GM23248 (cell line): ENCODE measurements around the gene S100G. TPM values are rescaled to one million over a fixed set of nuclear protein-coding genes. Genes with fewer than 3 reads are reported as not detected.
"Not testable (repeated sequence)": the region's sequence is repeated elsewhere in the genome, so short reads cannot be mapped to it uniquely, and the experiment has no call there.

Experiments used
- DNase-seq: peaks from one replicate; pipeline ENCODE4 v3.0.0-alpha.2; 2015
- H2AFZ ChIP-seq: fragments of 200-600 bp; sonication (generic); 2 replicates; pipeline ENCODE4 v1.6.1; 2016; ENCODE audit warnings: antibody characterized with exemption
- H3F3A ChIP-seq: fragments of 200-600 bp; sonication (generic); 2 replicates; pipeline ENCODE4 v1.6.1; 2016; ENCODE audit warnings: mild to moderate bottlenecking, antibody characterized with exemption, mixed run types; ENCODE audit not compliant: insufficient read depth
- H3K27ac ChIP-seq: fragments of 200-600 bp; sonication (generic); 2 replicates; pipeline ENCODE4 v1.5.1; 2016; ENCODE audit warnings: mild to moderate bottlenecking
- H3K27me3 ChIP-seq: fragments of 200-600 bp; sonication (generic); replicated peaks from 2 replicates; pipeline ENCODE4 v1.6.1; 2016; ENCODE audit warnings: mild to moderate bottlenecking; ENCODE audit not compliant: insufficient read depth
- H3K36me3 ChIP-seq: fragments of 200-600 bp; sonication (generic); 2 replicates; pipeline ENCODE4 v1.6.1; 2016; ENCODE audit warnings: low read depth, mild to moderate bottlenecking
- H3K4me1 ChIP-seq: fragments of 200-600 bp; sonication (generic); 2 replicates; pipeline ENCODE4 v1.6.1; 2016; ENCODE audit warnings: mild to moderate bottlenecking; ENCODE audit not compliant: insufficient read depth
- H3K4me2 ChIP-seq: fragments of 200-600 bp; sonication (generic); one replicate; pipeline ENCODE4 v1.6.1; 2016; ENCODE audit warnings: mild to moderate bottlenecking; ENCODE audit not compliant: unreplicated experiment
- H3K4me3 ChIP-seq: fragments of 200-600 bp; sonication (generic); 2 replicates; pipeline ENCODE4 v1.5.1; 2016; ENCODE audit warnings: mild to moderate bottlenecking
- H3K79me2 ChIP-seq: fragments of 200-600 bp; sonication (generic); 2 replicates; pipeline ENCODE4 v1.6.1; 2016; ENCODE audit warnings: mild to moderate bottlenecking; ENCODE audit not compliant: insufficient read depth
- H3K9ac ChIP-seq: fragments of 200-600 bp; sonication (generic); 2 replicates; pipeline ENCODE4 v1.6.1; 2016; ENCODE audit warnings: mild to moderate bottlenecking
- H3K9me2 ChIP-seq: fragments of 200-600 bp; sonication (generic); 2 replicates; pipeline ENCODE4 v1.6.1; 2016; ENCODE audit warnings: mixed run types, mild to moderate bottlenecking, moderate library complexity; ENCODE audit not compliant: insufficient read depth
- H3K9me3 ChIP-seq: fragments of 200-600 bp; sonication (generic); one replicate; pipeline ENCODE4 v1.6.1; 2017; ENCODE audit warnings: low read depth
- H4K20me1 ChIP-seq: fragments of 200-600 bp; sonication (generic); 2 replicates; pipeline ENCODE4 v1.6.0; 2016; ENCODE audit not compliant: insufficient read depth
- EZH2 ChIP-seq: fragments of 200-600 bp; sonication (generic); IDR thresholded peaks from 2 replicates; pipeline ENCODE4 v1.6.1; 2018; ENCODE audit warnings: antibody characterized with exemption, mild to moderate bottlenecking; ENCODE audit not compliant: insufficient read depth, poor library complexity, severe bottlenecking
- EZH2phosphoT487 ChIP-seq: fragments of 200-600 bp; sonication (generic); IDR thresholded peaks from 2 replicates; pipeline ENCODE4 v1.6.1; 2018; ENCODE audit warnings: antibody characterized with exemption, moderate library complexity, mild to moderate bottlenecking, low read depth; ENCODE audit not compliant: insufficient read depth
- WGBS, 2 experiments: methylation state at CpG; one replicate each; pipeline ENCODE4 v1.1.6; 2015 to 2017; ENCODE audit warnings: low lambda C conversion rate in 2 of 2, low coverage in 1 of 2; ENCODE audit errors: missing lambda C conversion rate in 2 of 2; 5-methylcytosine and 5-hydroxymethylcytosine counted together
- in situ Hi-C: fragments of 300-500 bp; cut with MboI; formaldehyde crosslinking; loops from 2 replicates; pipeline ENCODE4 v1.15.0; 2020
- polyA plus RNA-seq: library from polyadenylated mRNA; unstranded; fragments of >200 nt; fragmentation: Nextera tagmentation; extraction: Ambion mirVana; gene quantifications from 2 replicates; pipeline ENCODE4 v1.2.1, GENCODE V29; 2016
- total RNA-seq: library from RNA; depleted of rRNA; stranded (reverse); fragments of >200 nt; shearing (Covaris generic); gene quantifications from 2 replicates; pipeline ENCODE4 v1.2.3, GENCODE V29; 2014; rRNA removed

The S100G gene, protein sequence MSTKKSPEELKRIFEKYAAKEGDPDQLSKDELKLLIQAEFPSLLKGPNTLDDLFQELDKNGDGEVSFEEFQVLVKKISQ
- total RNA-seq (not detected in 2 replicates), polyA plus RNA-seq (not detected in 2 replicates)

DNA sequence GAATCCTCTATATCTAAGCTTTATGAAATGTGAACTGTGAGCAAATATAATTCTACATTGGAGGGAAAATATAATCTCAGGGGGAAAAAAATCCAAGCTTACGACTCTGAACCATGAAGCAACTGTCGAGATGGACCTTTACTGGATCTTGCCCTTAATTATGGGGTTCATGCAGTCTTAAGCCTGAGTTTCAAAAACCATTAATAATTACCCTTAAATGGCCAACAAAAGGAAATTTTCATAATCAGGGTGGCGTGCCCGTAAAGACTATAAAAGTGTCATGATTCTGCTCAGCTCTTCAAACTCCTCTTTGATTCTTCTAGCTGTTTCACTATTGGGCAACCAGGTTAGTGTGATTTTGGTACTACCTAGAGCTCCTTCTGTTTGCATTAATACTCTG, at the start of gene S100G:
S100G (plus strand) TSS at position 301 of the 400 bp plus-strand sequence. CDS start 849 bp downstream, outside the sequence.
- H3K4me1 ChIP-seq = peaks cover 8% of the 10 kb centered on the region
- 0 out of 2 replicates have a peak, but pooled peaks cover 6% of the 10 kb centered on the region for H3F3A ChIP-seq
- no peaks in the 10 kb centered on the region for H3K9me3 ChIP-seq
- WGBS, 2 experiments = 97 to 98% methylated on average over 4 of the region's 4 CpGs
- no peak within 1 kb of the TSS for H3K27ac ChIP-seq
- H3K4me3 ChIP-seq = no peak within 1 kb of the TSS
- H4K20me1 ChIP-seq = no peaks in the 10 kb centered on the region
- TF ChIP-seq EZH2 = no peak
- TF ChIP-seq EZH2phosphoT487 = no peak
- H3K36me3 ChIP-seq = no peaks in the 10 kb centered on the region
- H2AFZ ChIP-seq = no peak within 1 kb of the TSS
- in situ Hi-C loops = no loop called here
- H3K4me2 ChIP-seq = no peak within 1 kb of the TSS
- H3K79me2 ChIP-seq = no peaks in the 10 kb centered on the region
- no peak for DNase-seq
- H3K27me3 ChIP-seq = no peaks in the 10 kb centered on the region
- H3K9ac ChIP-seq = no peak within 1 kb of the TSS
- no peaks in the 10 kb centered on the region for H3K9me2 ChIP-seq

DNA sequence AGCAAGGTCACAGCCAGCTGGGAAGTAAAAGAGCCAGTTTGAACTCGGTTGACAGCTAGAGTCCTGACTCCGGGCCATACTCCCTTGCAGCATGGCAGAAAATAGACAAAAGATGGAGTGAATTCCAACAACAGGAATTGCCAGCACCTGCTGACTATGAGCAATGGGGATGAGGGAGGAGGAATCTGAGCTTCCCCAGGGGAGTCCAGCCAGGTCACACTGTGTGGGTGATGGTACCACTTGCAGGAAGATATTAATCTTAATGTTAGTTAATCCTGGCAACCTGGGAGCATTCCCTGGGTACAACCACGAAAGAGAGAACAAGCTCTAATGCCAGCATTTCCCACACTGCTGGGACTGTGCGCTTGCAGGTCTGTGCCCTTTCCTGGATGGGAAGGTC, 48.1 kb upstream of the S100G start:
- TF ChIP-seq EZH2 (no peak), EZH2phosphoT487 (no peak)
- in situ Hi-C loops = no loop called here
- no peak overlapping the region for H3K4me3 ChIP-seq
- H3K4me1 ChIP-seq = peaks cover 12% of the 10 kb centered on the region
- DNase-seq = no peak
- H3K79me2 ChIP-seq = no peaks in the 10 kb centered on the region
- H3K27ac ChIP-seq = no peak overlapping the region
- no peaks in the 10 kb centered on the region for H3F3A ChIP-seq
- H2AFZ ChIP-seq = no peak overlapping the region
- H4K20me1 ChIP-seq = no peaks in the 10 kb centered on the region
- 53 to 58% methylated on average over 4 of the region's 4 CpGs for WGBS, 2 experiments
- no peak overlapping the region for H3K4me2 ChIP-seq
- H3K27me3 ChIP-seq = no peaks in the 10 kb centered on the region
- no peaks in the 10 kb centered on the region for H3K36me3 ChIP-seq
- H3K9me2 ChIP-seq = no peaks in the 10 kb centered on the region
- no peaks in the 10 kb centered on the region for H3K9me3 ChIP-seq
- no peak overlapping the region for H3K9ac ChIP-seq

DNA sequence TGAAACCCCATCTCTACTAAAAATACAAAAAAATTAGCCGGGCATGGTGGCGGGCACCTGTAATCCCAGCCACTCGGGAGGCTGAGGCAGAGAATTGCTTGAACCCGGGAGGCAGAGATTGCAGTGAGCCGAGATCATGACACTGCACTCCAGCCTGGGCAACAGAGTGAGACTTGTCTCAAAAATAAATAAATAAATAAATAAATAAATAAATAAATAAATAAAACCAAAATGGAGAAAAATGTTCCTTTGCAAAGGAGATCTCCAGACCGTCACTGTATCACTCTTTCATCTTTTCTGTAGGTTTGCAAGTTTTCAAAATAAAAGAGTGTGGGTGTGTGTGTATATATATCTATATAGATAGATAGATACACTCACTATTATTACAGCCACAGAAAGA, 46.7 kb upstream of the S100G start:
- H3K9me2 ChIP-seq, H3K9ac ChIP-seq, DNase-seq, in situ Hi-C loops, H3K27me3 ChIP-seq, H3K36me3 ChIP-seq, H3K9me3 ChIP-seq, H3K4me3 ChIP-seq, H3K27ac ChIP-seq, H3K4me2 ChIP-seq, H2AFZ ChIP-seq, H3F3A ChIP-seq, H4K20me1 ChIP-seq, H3K79me2 ChIP-seq: not testable (repeated sequence)
- WGBS, 2 experiments = 95 to 100% methylated on average over 4 to 6 of the region's 6 CpGs
- H3K4me1 ChIP-seq = peaks cover 12% of the 10 kb centered on the region

DNA sequence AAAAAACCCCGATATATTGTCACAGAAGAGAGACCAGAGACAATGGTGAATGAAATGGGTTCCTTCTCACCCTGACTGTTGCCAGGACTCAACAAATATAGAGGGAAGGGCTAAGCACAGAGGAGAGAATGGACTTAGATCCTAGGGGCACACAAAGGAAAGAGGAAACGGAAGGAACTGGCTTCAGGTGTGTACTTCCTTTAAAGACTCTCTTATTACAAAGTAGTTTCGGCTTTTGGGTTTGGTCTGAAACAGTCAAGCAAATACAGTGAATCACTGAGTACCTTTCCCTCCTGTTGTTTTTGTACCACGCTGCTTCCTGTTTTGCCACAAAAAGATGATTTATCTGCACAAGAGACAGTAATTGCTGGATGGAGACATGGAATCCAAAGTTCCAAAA, 46.1 kb upstream of the S100G start:
- H4K20me1 ChIP-seq = no peaks in the 10 kb centered on the region
- DNase-seq = no peak
- TF ChIP-seq EZH2phosphoT487 (no peak), EZH2 (no peak)
- no peaks in the 10 kb centered on the region for H3K27me3 ChIP-seq
- no peak overlapping the region for H3K27ac ChIP-seq
- in situ Hi-C loops = no loop called here
- H3K9ac ChIP-seq = no peak overlapping the region
- no peaks in the 10 kb centered on the region for H3K36me3 ChIP-seq
- WGBS, 2 experiments = 96 to 98% methylated on average over 4 of the region's 4 CpGs
- H3K9me2 ChIP-seq = no peaks in the 10 kb centered on the region
- H3K4me2 ChIP-seq = no peak overlapping the region
- no peaks in the 10 kb centered on the region for H3K79me2 ChIP-seq
- no peaks in the 10 kb centered on the region for H3K9me3 ChIP-seq
- no peak overlapping the region for H2AFZ ChIP-seq
- no peak overlapping the region for H3K4me3 ChIP-seq
- H3F3A ChIP-seq = no peaks in the 10 kb centered on the region
- H3K4me1 ChIP-seq = peaks cover 12% of the 10 kb centered on the region

DNA sequence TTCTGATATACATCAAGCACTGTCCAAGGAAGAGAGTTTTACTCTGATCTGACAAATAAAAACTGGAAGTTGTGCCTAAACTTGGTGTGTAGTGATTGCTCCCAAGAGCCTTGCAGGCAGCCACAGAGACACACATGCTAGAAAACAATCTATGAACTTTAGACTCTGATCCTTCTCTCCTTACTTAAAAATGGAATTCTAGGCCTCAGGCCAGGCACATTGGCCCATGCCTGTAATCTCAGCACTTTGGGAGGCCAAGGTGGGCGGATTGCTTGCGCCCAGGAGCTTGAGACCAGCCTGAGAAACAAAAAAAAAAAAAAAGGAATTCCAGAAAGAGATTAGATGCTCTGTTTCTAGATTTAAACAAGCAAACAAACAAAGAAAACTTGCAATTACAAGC, 45.6 kb upstream of the S100G start:
- Histone ChIP-seq H3K27me3 (no peaks in the 10 kb centered on the region), H3K9me2 (no peaks in the 10 kb centered on the region), H3K9me3 (no peaks in the 10 kb centered on the region), H4K20me1 (no peaks in the 10 kb centered on the region), H3K4me3 (no peak overlapping the region), H3K27ac (no peak overlapping the region), H3K9ac (no peak overlapping the region), H3K79me2 (no peaks in the 10 kb centered on the region), H3K4me1 (peaks cover 12% of the 10 kb centered on the region), H3K4me2 (no peak overlapping the region), H3F3A (no peaks in the 10 kb centered on the region), H3K36me3 (no peaks in the 10 kb centered on the region), H2AFZ (no peak overlapping the region)
- in situ Hi-C loops = no loop called here
- DNase-seq = no peak
- 95 to 100% methylated on average over 2 of the region's 2 CpGs for WGBS, 2 experiments
- TF ChIP-seq EZH2phosphoT487 = no peak
- TF ChIP-seq EZH2 = no peak
